Activated CD4-positive, alpha-beta T cell treated with anti-CD3 and anti-CD28 coated beads, Interleukin-2, Interleukin-4, amounts not matched to agents 100 ng/mL and 50 ng/mL, durations not matched to agents 16 hours and 8 hours (primary cell): Measurements from ENCODE around the gene CKAP5.

Source experiments
- DNase-seq: peaks from one replicate; pipeline ENCODE4 v3.0.0-alpha.2; 2020; ENCODE audit warnings: low spot score

Gene CKAP5

DNA sequence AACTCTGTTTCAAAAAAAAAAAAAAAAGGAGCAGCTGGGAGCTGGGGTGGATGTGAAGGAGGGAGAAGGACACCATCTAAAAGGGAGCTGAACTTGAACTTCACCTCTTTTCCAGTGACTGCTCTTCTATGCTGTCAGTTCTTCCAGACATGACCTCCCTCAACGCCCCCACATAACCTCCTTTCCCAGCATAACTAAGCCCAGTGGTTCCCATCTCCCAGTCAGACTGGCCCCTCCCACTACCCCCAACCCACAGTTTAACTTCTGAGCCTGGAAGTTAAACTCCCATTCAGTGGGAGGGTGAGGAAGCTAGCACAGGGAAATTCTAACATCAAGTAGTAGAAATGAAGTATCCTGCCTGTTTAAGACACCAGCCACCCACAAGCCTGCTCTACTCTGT, 147.5 kb downstream of the CKAP5 start:
- no peak for DNase-seq

DNA sequence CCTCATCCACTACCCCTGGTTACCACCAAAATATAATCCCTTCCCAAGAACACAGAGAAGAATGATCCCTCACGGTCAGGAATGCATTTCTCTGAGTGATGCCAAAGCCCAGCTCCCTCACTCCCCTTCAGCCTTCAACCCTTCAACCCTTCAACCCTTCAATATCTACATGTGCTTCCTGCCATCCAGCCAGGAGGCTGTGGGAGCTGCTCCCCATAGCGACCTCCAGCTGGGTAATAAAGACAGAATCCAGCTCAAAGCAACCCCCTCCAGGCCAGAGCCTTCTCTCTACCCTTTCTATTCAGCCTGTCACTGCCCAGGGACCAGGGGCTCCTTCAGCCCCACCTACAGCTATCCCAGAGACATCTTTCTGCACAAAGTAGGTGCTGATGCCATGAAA, 148.4 kb downstream of the CKAP5 start:
- DNase-seq, result no peak

DNA sequence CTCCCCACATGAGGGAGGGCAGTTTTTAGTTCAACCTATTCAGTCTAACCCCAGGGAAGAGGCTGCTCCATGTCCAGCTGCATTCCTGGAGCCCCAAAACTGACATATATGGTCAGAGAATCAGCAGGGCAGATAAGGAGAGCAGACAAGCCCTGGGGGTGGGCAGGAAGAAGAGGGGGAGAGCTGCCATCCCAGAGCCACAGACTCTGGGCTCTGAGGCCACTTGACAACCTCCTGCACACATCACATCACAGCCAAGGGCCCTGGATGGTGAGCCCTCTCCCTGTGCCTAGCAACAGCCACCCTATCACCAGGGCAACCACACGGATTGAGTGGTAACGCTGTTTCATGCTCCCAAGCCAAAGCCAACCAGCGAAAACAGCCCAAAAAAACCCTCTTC, 148.8 kb downstream of the CKAP5 start:
- DNase-seq, result no peak

DNA sequence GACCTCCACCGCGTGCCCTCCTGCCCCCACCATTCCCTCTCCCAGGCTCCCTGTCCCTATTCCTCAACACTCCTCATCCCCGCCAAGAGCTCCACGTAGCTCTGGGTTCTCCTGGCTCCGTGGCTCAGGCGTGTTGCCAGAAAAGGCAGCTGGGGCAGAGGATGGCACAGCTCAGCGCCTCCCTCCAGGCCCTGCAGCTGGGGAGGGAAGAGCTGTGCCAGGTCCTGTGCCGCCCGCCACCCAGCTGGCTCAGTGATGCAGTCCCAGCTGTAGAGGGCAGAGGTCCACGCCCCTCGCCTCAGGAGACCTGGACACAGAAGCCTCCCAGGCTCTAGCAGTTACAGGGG, 149.9 kb downstream of the CKAP5 start:
- DNase-seq, result no peak

DNA sequence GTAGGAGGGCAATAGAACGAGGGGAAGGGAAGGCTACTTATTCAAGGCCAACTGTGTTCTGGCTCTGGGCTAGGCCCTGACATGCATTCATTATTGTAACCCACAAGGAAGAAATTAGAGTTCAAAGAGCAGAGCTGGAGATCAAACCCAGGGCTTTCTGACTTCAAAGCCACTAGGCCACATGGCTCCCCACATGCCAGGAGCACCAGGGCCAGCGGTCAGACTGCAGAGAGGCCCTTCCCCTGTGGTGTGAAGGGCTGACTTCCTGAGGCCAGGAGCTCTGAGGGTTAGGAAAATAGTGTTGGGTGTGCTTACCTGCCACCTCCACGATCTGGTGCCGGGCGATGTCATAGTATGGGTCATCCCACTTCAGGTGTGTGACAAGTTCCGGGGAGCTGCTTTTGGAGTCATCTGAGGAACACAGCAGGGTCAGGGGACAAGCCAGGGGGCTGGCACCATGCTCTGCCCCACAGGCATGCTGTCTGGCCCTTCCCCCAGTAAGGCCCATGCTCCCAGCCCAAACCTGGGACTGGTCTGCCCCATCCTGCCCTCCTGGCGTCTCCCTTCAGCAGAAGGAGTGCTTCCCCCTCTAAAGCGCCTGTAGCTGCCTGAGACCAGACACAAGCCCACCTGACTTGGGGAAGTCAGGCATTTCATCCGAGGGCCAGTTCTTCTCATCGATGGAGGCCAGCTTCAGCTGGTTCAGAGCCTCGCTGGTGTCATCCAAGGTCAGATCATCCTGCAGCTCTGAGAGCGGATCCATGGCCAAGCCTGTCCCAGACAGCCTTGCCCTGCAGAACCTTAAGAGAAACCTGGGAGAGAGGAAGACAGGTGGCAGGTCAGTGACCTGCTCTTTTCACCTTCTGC, 150.5 kb downstream of the CKAP5 start:
- DNase-seq, result no peak

DNA sequence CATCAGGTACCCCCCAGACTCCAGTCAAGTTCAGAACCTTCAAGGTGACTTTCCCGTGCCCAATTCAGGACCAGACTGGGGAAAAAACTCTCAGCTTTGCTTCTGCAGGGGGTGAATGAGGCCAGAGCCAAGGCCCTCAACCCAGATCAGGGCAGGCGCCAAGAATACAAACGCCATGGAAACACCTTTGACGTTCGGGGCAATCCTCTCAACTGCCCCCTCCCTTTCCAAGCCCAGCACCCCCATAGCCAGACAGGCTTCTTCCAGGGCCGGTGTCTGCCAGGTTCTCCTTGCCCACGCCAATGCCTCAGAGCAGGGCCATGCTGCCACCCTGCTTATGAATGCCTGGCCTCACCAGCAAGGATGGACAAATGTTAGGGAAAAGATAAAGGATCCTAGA, 151.5 kb downstream of the CKAP5 start:
- no peak for DNase-seq

DNA sequence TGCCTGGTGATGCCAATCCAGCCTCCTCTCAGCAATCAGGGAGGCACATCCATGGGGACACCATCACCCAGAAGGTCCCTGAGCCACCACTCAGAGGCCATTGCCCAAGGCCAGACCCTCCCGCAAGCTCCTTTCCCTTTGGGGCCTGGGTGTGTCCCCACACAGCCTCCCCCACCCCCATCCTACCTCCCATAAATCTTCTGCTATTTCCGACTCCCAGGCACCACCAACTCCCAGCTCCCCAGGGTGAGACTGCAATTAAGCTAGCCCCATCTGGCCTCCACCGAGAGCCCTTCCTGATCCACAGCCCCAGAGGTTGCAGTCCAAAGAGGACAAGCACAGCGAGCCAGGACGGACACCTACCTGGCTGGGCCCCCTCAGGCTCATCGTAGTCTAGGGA, 152.0 kb downstream of the CKAP5 start:
- DNase-seq, result no peak

DNA sequence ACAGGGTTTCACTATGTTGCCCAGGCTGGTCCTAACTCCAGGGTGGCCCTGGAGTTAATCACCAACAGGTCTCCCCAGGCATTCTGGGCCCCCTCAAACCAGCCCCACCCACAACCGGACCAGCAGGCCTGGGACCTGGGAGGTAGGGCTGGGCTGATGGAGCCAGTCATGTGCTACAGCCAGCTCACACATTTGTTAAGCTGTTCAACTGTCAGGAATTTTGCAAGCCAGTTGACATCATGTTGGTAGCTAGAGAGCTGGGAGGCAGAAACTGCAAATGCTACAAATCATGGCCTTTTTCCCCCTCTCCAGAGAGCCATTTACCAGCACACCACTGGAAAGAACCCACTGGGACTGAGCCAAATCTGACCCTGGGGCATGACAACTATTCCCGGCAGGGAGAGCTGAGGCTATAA, 152.5 kb downstream of the CKAP5 start:
- DNase-seq, result no peak
